ENCODE data around the gene TDP2.
"Not testable (repeated sequence)": the region's sequence is repeated elsewhere in the genome, so short reads cannot be mapped to it uniquely, and the experiment has no call there.

TDP2 gene

GRCh38 chr6:24686408-24686807, 19.7 kb upstream of the TDP2 start:
- CTCF ChIA-PET = no interaction called here
- POLR2A ChIA-PET = no interaction called here
- DNase-seq (ENCODE audit: extremely low spot score) = no peak
- no peak for TF ChIP-seq CTCF (IDR thresholded peaks at IDR 0.05; ENCODE audit: control extremely low read depth, extremely low read depth, low read depth, missing control alignments)

GRCh38 chr6:24683297-24684296, 16.9 kb upstream of the TDP2 start:
- no peak for DNase-seq (ENCODE audit: extremely low spot score)
- no peak for TF ChIP-seq CTCF (IDR thresholded peaks at IDR 0.05; ENCODE audit: control extremely low read depth, extremely low read depth, low read depth, missing control alignments)
- ChIA-PET CTCF (interaction anchor here (1.2 to 1.5 kb wide), 7 partner anchors 12 to 365 kb away, joined by 3 to 5 read pairs (median 3); no protein-coding TSS in a partner anchor), POLR2A (no interaction called here)

- no peak for DNase-seq (ENCODE audit: extremely low spot score)
- no peak for TF ChIP-seq CTCF (IDR thresholded peaks at IDR 0.05; ENCODE audit: control extremely low read depth, extremely low read depth, low read depth, missing control alignments)
- POLR2A ChIA-PET = no interaction called here
- CTCF ChIA-PET = no interaction called here
These were observed 13.9 kb upstream of the TDP2 start for GRCh38 chr6:24680582-24680981.

GRCh38 chr6:24678792-24679352, 12.2 kb upstream of the TDP2 start:
- CTCF ChIA-PET = not testable (repeated sequence)

GRCh38 chr6:24673625-24674024, 6.9 kb upstream of the TDP2 start:
- no peak for DNase-seq (ENCODE audit: extremely low spot score)

More at GRCh38 chr6:24678792-24679352, 12.2 kb upstream of the TDP2 start:
- DNase-seq (ENCODE audit: extremely low spot score); POLR2A ChIA-PET: not testable (repeated sequence)

GRCh38 chr6:24672620-24673182, 6.0 kb upstream of the TDP2 start:
- DNase-seq (ENCODE audit: extremely low spot score) = no peak
- POLR2A ChIA-PET = no interaction called here
- CTCF ChIA-PET = no interaction called here

More at GRCh38 chr6:24673625-24674024, 6.9 kb upstream of the TDP2 start:
- TF ChIP-seq CTCF (IDR thresholded peaks at IDR 0.05; ENCODE audit: control extremely low read depth, extremely low read depth, low read depth, missing control alignments) = no peak
- ChIA-PET POLR2A (no interaction called here), CTCF (no interaction called here)

GRCh38 chr6:24671077-24671476, 4.4 kb upstream of the TDP2 start:
- CTCF ChIA-PET; POLR2A ChIA-PET; DNase-seq (ENCODE audit: extremely low spot score): not testable (repeated sequence)

More at GRCh38 chr6:24672620-24673182, 6.0 kb upstream of the TDP2 start:
- TF ChIP-seq CTCF (IDR thresholded peaks at IDR 0.05; ENCODE audit: control extremely low read depth, extremely low read depth, low read depth, missing control alignments) = no peak

GRCh38 chr6:24670492-24670891, 3.8 kb upstream of the TDP2 start:
- POLR2A ChIA-PET; DNase-seq (ENCODE audit: extremely low spot score); CTCF ChIA-PET: not testable (repeated sequence)

Data from GM10248 (cell line).